ENCODE measurements around the gene NDUFA8. TPM values are rescaled to one million over a fixed set of nuclear protein-coding genes. Genes with fewer than 3 reads are reported as not detected.

Gene NDUFA8
- total RNA-seq, 4 donors from 2014 or later = 55.7 to 83.3 (median 76.1) TPM

DNA sequence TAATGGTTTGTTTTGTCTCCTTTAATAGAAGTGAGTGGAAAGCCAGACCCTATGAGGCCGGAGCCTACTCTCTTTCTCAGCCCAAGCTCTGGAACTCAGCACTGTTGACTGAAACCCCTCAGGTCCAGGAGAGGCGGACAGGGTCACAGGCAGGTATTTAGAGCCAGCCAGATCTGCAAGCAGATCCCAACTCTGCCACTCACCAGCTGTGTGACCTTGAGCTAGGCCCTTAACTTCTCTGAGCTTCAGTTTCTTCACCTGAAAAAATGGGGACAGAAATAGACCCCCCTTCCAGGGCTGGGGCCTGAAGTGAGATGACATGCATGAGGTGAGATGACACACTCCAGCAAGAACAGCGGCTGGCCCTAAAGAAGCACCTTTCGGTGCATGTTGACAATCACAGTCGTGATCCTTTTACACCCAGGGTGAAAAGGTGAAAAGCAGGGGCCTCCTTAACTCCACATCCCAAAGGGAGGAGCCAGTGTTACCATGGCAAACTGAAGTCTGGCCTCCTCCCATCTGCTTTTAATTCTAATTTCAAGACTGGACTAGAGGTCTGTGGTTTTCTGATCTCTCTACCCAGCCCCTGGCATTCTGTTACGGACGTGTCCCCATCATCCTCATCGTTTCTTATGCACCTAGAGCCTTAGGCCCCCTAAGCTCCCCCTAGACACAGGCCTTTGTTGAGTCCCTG is 27.3 kb upstream of the NDUFA8 start:
- Histone ChIP-seq H3K36me3 (no peaks in the 10 kb centered on the region), H3K4me3 (no peak overlapping the region), H3K27ac (replicated peaks in 1 of 4) (no peak overlapping the region), H3K4me1 (no peaks in the 10 kb centered on the region), H3K9me3 (no peaks in the 10 kb centered on the region), H3K27me3 (no peaks in the 10 kb centered on the region)
- 88% methylated on average over 8 of the region's 8 CpGs for WGBS
- DNase-seq (ENCODE audit: extremely low spot score) = no peak
- TF ChIP-seq EP300 (IDR thresholded peaks at IDR 0.05) = no peak
- TF ChIP-seq POLR2A (IDR thresholded peaks at IDR 0.05; ENCODE audit: low read depth) = no peak
- no peak for TF ChIP-seq POLR2AphosphoS5 (IDR thresholded peaks at IDR 0.05)
- no peak for TF ChIP-seq CTCF (IDR thresholded peaks at IDR 0.05)
- intact Hi-C loops (cut with DNase I) = no loop called here

GRCh38 chr9:122186301-122186700 is 26.7 kb upstream of the NDUFA8 start:
- no peaks in the 10 kb centered on the region for H3K36me3 ChIP-seq
- intact Hi-C loops (cut with DNase I) = no loop called here
- H3K4me3 ChIP-seq = no peak overlapping the region
- no peaks in the 10 kb centered on the region for H3K27me3 ChIP-seq
- no peak for TF ChIP-seq POLR2A (IDR thresholded peaks at IDR 0.05; ENCODE audit: low read depth)
- no peak for TF ChIP-seq POLR2AphosphoS5 (IDR thresholded peaks at IDR 0.05)
- no peak for TF ChIP-seq CTCF (IDR thresholded peaks at IDR 0.05)
- no peak for TF ChIP-seq EP300 (IDR thresholded peaks at IDR 0.05)
- WGBS = 93% methylated on average over 5 of the region's 5 CpGs
- H3K27ac ChIP-seq (replicated peaks in 1 of 4) = no peak overlapping the region
- H3K9me3 ChIP-seq = no peaks in the 10 kb centered on the region
- no peak for DNase-seq (ENCODE audit: extremely low spot score)
- no peaks in the 10 kb centered on the region for H3K4me1 ChIP-seq

DNA sequence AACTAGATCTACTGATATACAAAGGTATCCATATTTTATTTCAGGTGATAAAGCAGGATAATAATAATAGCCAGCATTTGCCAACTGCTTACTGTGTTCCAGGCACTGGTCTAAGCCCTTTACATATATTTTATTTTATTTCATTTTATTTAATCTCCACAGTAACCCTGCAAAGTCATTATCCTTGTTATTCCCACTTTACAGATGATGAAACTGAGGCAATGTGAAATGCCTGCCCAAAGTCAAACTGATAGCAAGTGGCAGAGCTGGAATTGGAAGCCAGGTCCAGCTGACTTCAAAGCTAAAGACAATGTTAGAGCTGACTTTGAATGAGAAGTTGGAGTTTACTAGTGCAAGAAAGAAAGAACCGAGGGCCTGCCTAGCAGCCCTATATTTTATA is 25.0 kb upstream of the NDUFA8 start:
- DNase-seq (ENCODE audit: extremely low spot score) = no peak
- H3K36me3 ChIP-seq = peaks cover 0 to 3% (median 0%) of the 10 kb centered on the region in 4 donors
- no peaks in the 10 kb centered on the region for H3K9me3 ChIP-seq
- no peak overlapping the region for H3K4me3 ChIP-seq
- no peak for TF ChIP-seq EP300 (IDR thresholded peaks at IDR 0.05)
- TF ChIP-seq POLR2AphosphoS5 (IDR thresholded peaks at IDR 0.05) = no peak
- no peak for TF ChIP-seq POLR2A (IDR thresholded peaks at IDR 0.05; ENCODE audit: low read depth)
- no peak for TF ChIP-seq CTCF (IDR thresholded peaks at IDR 0.05)
- H3K4me1 ChIP-seq = no peaks in the 10 kb centered on the region
- H3K27ac ChIP-seq (replicated peaks in 1 of 4) = no peak overlapping the region
- intact Hi-C loops (cut with DNase I) = no loop called here
- WGBS = 82% methylated on average over 1 of the region's 1 CpG
- no peaks in the 10 kb centered on the region for H3K27me3 ChIP-seq

DNA sequence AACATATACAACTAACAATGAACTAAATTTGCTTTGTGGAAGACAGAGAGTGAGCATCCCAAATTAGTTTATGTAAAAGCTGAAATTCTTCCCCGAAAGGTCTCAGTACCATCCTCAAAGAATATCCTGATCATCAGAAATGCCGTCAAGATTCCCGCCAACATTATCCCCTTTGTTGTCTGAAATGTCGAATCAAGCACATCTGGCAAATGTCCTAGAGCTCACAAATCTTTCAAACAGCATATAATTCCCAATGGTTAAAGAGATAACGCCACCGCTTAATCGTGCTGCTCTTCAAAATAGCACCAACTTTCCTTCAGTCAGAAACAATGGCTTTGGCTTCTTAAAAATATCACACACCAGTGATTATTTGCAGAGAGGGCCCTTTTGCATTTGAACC is 23.9 kb upstream of the NDUFA8 start:
- Histone ChIP-seq H3K4me3 (no peak overlapping the region), H3K9me3 (no peaks in the 10 kb centered on the region), H3K27ac (replicated peaks in 1 of 4) (no peak overlapping the region), H3K36me3 (peaks cover 0 to 6% (median 0%) of the 10 kb centered on the region in 4 donors), H3K4me1 (no peaks in the 10 kb centered on the region), H3K27me3 (no peaks in the 10 kb centered on the region)
- WGBS = 63% methylated on average over 7 of the region's 7 CpGs
- TF ChIP-seq POLR2A (IDR thresholded peaks at IDR 0.05; ENCODE audit: low read depth) (no peak), CTCF (IDR thresholded peaks at IDR 0.05) (no peak), POLR2AphosphoS5 (IDR thresholded peaks at IDR 0.05) (no peak), EP300 (IDR thresholded peaks at IDR 0.05) (no peak)
- intact Hi-C loops (cut with DNase I) = no loop called here
- no peak for DNase-seq (ENCODE audit: extremely low spot score)

DNA sequence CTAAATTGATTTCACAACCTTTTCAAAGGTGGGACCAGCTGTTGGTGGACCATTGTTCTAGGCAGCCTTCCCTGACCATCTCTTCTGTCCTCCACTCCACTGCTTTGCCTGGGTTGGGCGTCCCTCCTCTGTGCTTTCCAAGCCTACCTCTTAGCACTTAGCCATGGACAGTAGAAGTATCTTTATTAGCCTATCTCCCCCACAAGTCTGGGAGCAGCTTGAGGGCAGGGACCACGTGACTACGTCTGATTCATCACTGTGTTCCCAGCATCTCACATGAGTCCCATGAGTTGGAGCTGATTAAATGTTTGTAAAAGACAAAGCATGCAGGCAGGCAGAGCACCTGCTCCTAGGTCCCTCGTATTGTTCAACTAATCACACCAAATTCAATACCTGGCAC is 21.1 kb upstream of the NDUFA8 start:
- TF ChIP-seq POLR2A (IDR thresholded peaks at IDR 0.05; ENCODE audit: low read depth) = no peak
- no peak for TF ChIP-seq POLR2AphosphoS5 (IDR thresholded peaks at IDR 0.05)
- no peak for TF ChIP-seq CTCF (IDR thresholded peaks at IDR 0.05)
- no peak for TF ChIP-seq EP300 (IDR thresholded peaks at IDR 0.05)
- intact Hi-C loops (cut with DNase I) = no loop called here
- 69% methylated on average over 4 of the region's 4 CpGs for WGBS
- Histone ChIP-seq H3K27ac (replicated peaks in 1 of 4) (no peak overlapping the region), H3K27me3 (no peaks in the 10 kb centered on the region), H3K9me3 (no peaks in the 10 kb centered on the region), H3K4me1 (no peaks in the 10 kb centered on the region), H3K36me3 (peaks cover 0 to 9% (median 0%) of the 10 kb centered on the region in 4 donors), H3K4me3 (no peak overlapping the region)
- DNase-seq (ENCODE audit: extremely low spot score) = no peak

Data from esophagus muscularis mucosa (tissue), 4 donors.